HFFc6 (cell line): ENCODE measurements around the gene TNS3. TPM values are rescaled to one million over a fixed set of nuclear protein-coding genes. Genes with fewer than 3 reads are reported as not detected.

Experiments
- DNase-seq: peaks from one replicate; pipeline ENCODE4 v3.0.0-alpha.2; 2018
- H3K27ac Mint-ChIP-seq: 2 replicates; pipeline ENCODE4 v1.8.0; 2020; ENCODE audit warnings: mild to moderate bottlenecking, mixed read lengths
- H3K27me3 Mint-ChIP-seq: 2 replicates; pipeline ENCODE4 v1.8.0; 2021; ENCODE audit warnings: mild to moderate bottlenecking, moderate library complexity, mixed read lengths; ENCODE audit not compliant: insufficient read depth
- H3K36me3 Mint-ChIP-seq: 2 replicates; pipeline ENCODE4 v1.8.0; 2021; ENCODE audit warnings: low read depth, mixed read lengths
- H3K4me1 Mint-ChIP-seq: 2 replicates; pipeline ENCODE4 v1.8.0; 2020; ENCODE audit warnings: low read depth, mixed read lengths
- H3K4me3 Mint-ChIP-seq: 2 replicates; pipeline ENCODE4 v1.8.0; 2020; ENCODE audit warnings: mild to moderate bottlenecking, moderate library complexity, mixed read lengths
- H3K9me3 Mint-ChIP-seq: 2 replicates; pipeline ENCODE4 v1.8.0; 2020; ENCODE audit warnings: mild to moderate bottlenecking, mixed read lengths
- CTCF ChIP-seq: fragments of 200-600 bp; sonication (generic); IDR thresholded peaks from 2 replicates; pipeline ENCODE4 v1.5.0; 2021; ENCODE audit warnings: antibody characterized with exemption, mild to moderate bottlenecking
- total RNA-seq, 6 experiments: library from RNA; stranded (reverse); fragmentation: NEBNext Ultra II Directional; extraction: Animal tissue kit (Norgen Biotek cat#: 25700); gene quantifications; 2 replicates in 1 of 6; 3 replicates in 5 of 6; pipeline ENCODE4 v1.2.3, GENCODE V29; 2021

The TNS3 gene
- total RNA-seq, 6 experiments from 2014 or later: 50.8 to 77.0 (median 67.8) TPM

DNA sequence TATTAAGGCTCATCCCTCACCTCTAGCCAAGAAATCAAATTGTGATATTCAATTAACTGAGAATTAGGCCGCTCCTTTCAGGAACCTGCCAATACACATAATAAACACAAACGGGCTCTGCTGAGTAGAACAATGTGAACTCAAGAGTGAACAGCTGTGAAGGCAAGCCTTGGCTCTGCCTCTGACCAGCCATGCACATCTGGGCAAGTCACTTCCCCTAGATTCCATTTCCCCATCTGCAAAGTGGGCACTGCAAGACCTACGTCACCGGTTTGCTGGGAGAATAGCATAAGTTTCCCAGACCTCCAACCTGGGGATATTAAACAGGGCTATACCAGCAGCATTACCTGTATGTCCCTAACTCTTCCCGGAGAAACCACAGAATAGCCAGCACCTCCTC, 355.2 kb downstream of the TNS3 start:
- H3K4me1 Mint-ChIP-seq: peaks cover 24% of the 10 kb centered on the region
- TF ChIP-seq CTCF: no peak
- H3K9me3 Mint-ChIP-seq: no peaks in the 10 kb centered on the region
- H3K4me3 Mint-ChIP-seq: no peak overlapping the region
- H3K36me3 Mint-ChIP-seq: no peaks in the 10 kb centered on the region
- peaks cover 12% of the 10 kb centered on the region for H3K27me3 Mint-ChIP-seq
- H3K27ac Mint-ChIP-seq: no peak overlapping the region
- DNase-seq: no peak

DNA sequence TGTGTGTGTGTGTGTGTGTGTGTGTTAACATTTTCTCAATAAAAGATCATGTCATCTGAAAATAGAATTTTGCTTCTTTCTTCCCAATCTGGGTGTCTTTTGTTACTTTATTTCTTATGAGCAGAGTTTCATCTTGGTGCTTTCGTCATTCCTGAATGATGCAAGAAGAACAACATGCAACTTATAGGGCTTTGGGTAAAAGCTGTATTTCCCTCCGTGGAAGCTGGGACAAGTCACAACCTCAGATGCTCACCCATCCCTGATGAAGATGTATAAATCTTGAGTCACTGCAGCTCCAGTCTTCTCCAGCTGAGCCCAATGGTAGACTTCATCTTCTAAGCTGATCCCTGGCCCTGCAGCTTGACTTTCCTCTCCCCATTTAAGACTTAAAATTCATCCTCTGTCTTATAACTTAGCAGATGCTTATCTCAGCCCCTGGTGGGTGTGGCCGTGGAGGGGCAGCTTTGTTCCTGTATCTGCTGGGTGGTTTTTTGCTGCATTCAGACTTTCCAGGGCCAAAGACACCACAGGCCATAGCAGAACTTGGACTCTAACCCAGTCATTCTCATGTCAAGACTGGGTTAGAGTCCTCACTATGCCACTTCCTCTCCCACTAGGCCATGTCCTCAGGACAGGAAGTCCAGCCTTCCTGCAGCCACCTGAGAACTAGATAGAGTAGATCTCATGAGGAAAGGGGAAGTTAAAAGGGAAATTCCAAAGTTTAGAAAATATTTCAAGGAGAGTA, 356.4 kb downstream of the TNS3 start:
- H3K27me3 Mint-ChIP-seq: peaks cover 6% of the 10 kb centered on the region
- H3K27ac Mint-ChIP-seq: no peak overlapping the region
- peaks cover 27% of the 10 kb centered on the region for H3K4me1 Mint-ChIP-seq
- H3K9me3 Mint-ChIP-seq: no peaks in the 10 kb centered on the region
- no peak for DNase-seq
- no peak for TF ChIP-seq CTCF
- no peaks in the 10 kb centered on the region for H3K36me3 Mint-ChIP-seq
- no peak overlapping the region for H3K4me3 Mint-ChIP-seq
